GM10266 (cell line): ENCODE data around the gene IFT122.
"Not testable (repeated sequence)": the region's sequence is repeated elsewhere in the genome, so short reads cannot be mapped to it uniquely, and the experiment has no call there.

Experiments
- DNase-seq: peaks from one replicate; pipeline ENCODE4 v3.0.0; 2012; ENCODE audit errors: extremely low spot score
- CTCF ChIP-seq: IDR thresholded peaks from 2 replicates; pipeline ENCODE4 v1.5.1; 2012; ENCODE audit warnings: mild to moderate bottlenecking, low read depth; ENCODE audit not compliant: control insufficient read depth, insufficient read depth; ENCODE audit errors: missing control alignments

Gene IFT122

GRCh38 chr3:129540776-129541516, 100.9 kb downstream of the IFT122 start:
- no peak for DNase-seq
- TF ChIP-seq CTCF = no peak

- DNase-seq = no peak
- no peak for TF ChIP-seq CTCF
These were observed 102.7 kb downstream of the IFT122 start for GRCh38 chr3:129542747-129543146.

- DNase-seq = no peak
- TF ChIP-seq CTCF = no peak
These were observed 103.2 kb downstream of the IFT122 start, which contains the start of gene H1-8 for GRCh38 chr3:129543156-129543790. TSS of gene H1-8 (plus strand) at chr3:129543175. CDS start at chr3:129543219, 44 bp downstream.

GRCh38 chr3:129543999-129544398, 104.0 kb downstream of the IFT122 start:
- no peak for TF ChIP-seq CTCF
- no peak for DNase-seq

- not testable (repeated sequence) for DNase-seq
These were observed 105.9 kb downstream of the IFT122 start for GRCh38 chr3:129545951-129546350.

GRCh38 chr3:129547241-129547640, 107.2 kb downstream of the IFT122 start:
- no peak for TF ChIP-seq CTCF
- no peak for DNase-seq

GRCh38 chr3:129548104-129548965, 108.3 kb downstream of the IFT122 start:
- no peak for TF ChIP-seq CTCF
- DNase-seq = no peak
